Caki2 (cell line): ENCODE measurements around the gene HIP1R. TPM values are rescaled to one million over a fixed set of nuclear protein-coding genes. Genes with fewer than 3 reads are reported as not detected.

Experiments
- DNase-seq: peaks from one replicate; pipeline ENCODE4 v3.0.0-alpha.2; 2015; ENCODE audit warnings: low read depth
- in situ Hi-C: cut with HindIII; loops from 2 replicates; pipeline ENCODE4 v1.10.0; 2016; ENCODE audit warnings: low sequenced_read_pairs, low pct_unique_long_range_greater_than_20kb, mixed read lengths
- total RNA-seq: library from RNA; depleted of rRNA; stranded (reverse); fragments of >200 nt; shearing (Covaris generic); gene quantifications from 2 replicates; pipeline ENCODE4 v1.2.3, GENCODE V29; 2014; ENCODE audit warnings: low replicate concordance

HIP1R gene
- total RNA-seq, 1 experiment from 2014 or later = 56.1 TPM

GRCh38 chr12:122825773-122826724 lies 9.2 kb upstream of the HIP1R start:
- DNase-seq = peak; percentile 72
- in situ Hi-C loops = no loop called here

DNA sequence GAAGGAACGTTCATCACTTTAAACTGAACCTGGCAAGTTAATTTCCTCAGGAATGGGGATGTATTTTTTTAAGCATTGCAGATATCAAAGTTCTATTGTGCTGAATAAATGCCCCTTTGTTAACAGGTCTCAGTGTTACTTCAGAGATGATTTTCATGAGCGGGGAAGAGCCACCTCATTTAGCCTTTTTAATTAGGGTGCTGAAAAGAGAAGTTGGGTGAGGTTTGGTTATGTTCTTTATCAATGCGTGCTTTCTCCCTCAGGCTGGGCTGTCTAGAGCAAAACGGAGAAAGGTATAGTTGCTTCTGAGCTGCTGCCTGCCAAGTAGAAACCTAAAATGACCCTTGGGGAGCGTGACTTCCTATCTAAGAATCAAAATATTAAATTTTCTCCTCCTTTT lies 8.0 kb upstream of the HIP1R start:
- DNase-seq = no peak
- in situ Hi-C loops = no loop called here

- in situ Hi-C loops = no loop called here
- peak; percentile 75 for DNase-seq
These were observed 4.6 kb upstream of the HIP1R start for GRCh38 chr12:122830517-122831214.

GRCh38 chr12:122834104-122834920 lies 945 bp upstream of the HIP1R start:
- in situ Hi-C loops = no loop called here
- peak; percentile 89 for DNase-seq

- no peak for DNase-seq
- in situ Hi-C loops = no loop called here
These were observed 431 bp downstream of the HIP1R start for GRCh38 chr12:122835750-122836026.

- in situ Hi-C loops = no loop called here
- DNase-seq = peak; percentile 53
These were observed 1.0 kb downstream of the HIP1R start for GRCh38 chr12:122836027-122836921.

GRCh38 chr12:122837306-122838265 lies 2.3 kb downstream of the HIP1R start:
- in situ Hi-C loops = no loop called here
- peak; percentile 79 for DNase-seq

DNA sequence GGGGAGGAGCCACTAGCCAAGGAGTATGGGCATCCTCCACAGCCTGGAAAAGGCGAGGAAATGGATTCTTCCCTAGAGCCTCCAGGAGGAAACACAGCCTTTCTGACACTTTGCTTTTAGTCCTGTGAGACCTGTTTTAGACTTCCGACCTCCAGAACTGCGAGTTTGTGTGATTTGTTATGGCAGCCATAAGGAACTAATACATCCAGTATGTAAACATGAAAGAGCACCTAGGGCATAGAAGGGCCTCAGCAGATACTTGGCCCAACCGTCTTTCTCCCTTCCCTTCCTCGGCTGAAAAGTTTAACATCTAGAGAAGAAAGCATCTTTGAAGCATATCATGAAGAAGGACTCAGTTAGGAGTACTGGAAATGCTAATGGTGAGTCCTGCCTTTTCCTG lies 3.6 kb downstream of the HIP1R start:
- in situ Hi-C loops = no loop called here
- no peak for DNase-seq

DNA sequence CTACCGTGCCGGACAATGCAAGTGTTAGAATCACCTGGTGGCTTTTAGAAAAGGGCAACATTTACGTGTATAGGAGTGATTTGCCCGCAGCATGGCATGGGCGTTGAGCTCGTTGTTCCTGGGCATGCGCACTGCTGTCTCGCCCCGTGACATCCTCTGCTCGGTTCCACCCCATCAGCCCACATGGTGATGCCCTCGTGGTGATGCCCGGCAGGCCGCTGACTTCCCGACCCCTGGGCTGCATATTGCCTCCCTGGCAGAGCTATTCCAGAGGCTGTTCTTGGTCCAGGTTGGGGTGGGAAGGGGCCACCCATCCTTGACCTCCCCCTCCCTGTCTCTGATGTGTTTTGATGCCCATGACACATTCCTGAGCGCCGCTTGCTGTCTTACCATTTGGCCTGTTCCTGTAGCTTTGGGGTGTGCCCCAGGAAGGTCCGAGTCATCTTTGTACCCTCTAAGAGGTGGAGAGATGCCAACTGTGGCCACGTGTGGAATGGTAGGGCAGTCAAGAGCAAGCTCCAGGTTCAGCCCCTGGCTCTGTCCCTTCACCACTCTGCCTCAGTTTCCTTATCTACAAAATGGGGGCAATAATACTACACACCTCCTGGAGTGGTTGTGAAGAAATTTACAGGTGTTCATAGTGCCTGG lies 4.8 kb downstream of the HIP1R start:
- DNase-seq = no peak
- in situ Hi-C loops = no loop called here

DNA sequence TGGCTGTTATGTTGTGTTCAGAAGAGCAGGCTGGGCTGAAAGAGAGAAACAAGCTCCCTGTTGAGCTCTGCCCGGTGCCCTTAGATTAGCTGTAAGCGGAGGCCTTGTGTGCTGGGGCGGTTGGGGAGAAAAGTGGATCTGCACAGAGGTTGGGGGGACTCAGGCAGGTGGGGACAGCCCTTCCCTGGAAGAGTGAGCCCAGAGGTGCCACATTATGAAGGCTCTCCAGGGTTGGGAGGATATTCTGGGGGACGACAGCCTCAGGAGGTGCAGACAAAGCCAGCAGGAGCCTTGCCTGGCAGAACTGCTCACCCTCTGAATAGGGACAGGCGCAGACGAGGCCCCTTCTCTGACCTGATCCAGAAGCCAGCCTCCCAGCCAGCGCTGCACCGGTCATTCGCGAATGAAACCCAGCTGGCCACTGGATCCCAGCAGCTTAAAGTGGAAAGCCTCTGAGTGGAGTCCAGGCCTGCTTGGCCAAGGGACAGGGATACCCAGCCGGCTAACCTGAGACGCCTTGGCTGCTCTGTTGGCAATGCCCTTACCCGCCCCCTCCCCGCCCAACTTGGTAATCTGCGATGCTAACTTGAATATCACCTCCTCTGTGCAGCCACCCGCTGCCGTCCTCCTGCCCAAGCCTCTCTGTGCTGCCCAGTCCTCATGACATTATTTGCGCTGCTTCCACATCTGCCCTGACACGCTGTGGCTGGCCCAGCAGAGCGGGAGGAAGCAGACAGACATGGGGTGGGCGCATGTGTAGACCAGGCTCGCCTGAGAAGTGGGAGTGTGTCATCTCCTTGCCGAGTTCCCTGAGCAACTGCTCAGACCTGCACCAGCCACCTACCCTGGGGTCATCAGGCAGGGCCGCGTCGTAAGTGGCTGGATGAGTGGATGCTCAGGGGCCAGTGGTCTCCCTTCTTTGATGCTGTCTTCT lies 5.6 kb downstream of the HIP1R start:
- in situ Hi-C loops = no loop called here
- peak; percentile 48 for DNase-seq

- DNase-seq = peak; percentile 59
- in situ Hi-C loops = no loop called here
These were observed 6.5 kb downstream of the HIP1R start for GRCh38 chr12:122841544-122842321.

DNA sequence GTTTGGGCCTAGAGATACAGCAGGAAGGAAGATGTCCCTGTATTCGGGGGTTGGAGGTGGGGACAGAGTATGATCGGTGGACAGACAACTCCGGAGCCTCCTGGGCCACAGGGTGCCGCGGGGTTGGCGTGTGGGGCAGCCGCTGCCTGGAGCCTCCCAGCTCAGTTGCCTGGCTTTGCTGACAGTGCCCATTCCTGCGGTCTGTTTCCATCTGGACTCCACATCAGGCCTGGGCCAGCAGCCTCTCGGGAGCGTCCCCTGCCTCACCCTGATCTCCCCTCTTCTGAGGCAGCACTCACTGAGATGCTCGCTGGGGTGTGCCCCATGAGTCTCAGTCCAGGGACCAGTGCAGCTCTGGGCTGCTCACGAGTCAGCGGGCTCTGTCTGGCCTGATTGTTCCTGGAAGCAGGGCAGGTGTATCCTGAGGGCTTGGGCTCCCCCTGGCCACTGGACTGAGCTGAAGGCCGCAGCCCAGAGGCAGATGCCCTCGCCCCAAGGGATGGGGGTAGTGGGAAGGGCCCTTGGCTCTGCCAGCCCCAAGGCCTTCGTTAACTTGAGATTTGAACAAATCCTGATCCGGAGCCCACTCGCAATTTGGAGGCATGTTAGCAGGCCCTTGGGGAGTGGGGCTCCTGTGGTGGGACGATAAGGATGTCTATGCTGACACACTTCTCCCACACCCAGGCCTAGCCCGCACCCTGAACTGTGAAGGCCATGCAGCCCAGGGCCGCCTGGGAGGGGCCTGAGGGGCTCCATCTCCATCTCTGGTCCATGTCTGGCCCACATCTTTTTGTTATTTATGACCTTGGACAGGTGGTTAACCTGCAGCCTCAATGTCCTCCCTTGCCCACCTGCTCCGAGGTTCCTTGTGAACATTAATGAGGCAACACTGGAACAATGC lies 7.5 kb downstream of the HIP1R start:
- in situ Hi-C loops = no loop called here
- no peak for DNase-seq

GRCh38 chr12:122843455-122843854 lies 8.2 kb downstream of the HIP1R start:
- in situ Hi-C loops = no loop called here
- no peak for DNase-seq
